ENCODE measurements around the gene DOCK1.

The DOCK1 gene

DNA sequence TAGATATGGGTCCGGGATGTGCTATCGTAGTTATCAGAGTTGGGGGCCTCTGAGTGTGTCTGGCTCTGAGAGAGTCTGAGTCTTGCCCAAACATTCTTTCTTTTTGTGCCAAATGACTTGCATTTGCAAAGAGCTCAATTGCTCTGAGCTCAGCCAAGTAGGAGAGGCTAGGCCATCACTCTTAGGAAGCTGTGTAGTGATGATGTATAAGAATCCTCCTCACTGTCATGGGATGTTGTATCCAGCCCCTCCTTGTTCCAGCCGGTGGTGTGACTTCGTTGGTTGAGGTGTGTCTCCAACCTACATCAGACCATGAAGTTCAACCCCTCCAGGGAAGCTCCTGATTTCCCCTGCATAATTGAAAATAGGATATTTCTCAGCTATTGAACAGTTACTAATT is 546.4 kb downstream of the DOCK1 start:
- TF ChIP-seq, protein P1, sequence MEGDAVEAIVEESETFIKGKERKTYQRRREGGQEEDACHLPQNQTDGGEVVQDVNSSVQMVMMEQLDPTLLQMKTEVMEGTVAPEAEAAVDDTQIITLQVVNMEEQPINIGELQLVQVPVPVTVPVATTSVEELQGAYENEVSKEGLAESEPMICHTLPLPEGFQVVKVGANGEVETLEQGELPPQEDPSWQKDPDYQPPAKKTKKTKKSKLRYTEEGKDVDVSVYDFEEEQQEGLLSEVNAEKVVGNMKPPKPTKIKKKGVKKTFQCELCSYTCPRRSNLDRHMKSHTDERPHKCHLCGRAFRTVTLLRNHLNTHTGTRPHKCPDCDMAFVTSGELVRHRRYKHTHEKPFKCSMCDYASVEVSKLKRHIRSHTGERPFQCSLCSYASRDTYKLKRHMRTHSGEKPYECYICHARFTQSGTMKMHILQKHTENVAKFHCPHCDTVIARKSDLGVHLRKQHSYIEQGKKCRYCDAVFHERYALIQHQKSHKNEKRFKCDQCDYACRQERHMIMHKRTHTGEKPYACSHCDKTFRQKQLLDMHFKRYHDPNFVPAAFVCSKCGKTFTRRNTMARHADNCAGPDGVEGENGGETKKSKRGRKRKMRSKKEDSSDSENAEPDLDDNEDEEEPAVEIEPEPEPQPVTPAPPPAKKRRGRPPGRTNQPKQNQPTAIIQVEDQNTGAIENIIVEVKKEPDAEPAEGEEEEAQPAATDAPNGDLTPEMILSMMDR (IDR thresholded peaks at IDR 0.05; ENCODE audit: insufficient read depth, low read depth, low read length, missing control alignments) = no peak
- no peak overlapping the region for H3K4me3 ChIP-seq (ENCODE audit: low read length)
- no peak for DNase-seq (ENCODE audit: low read depth)

DNA sequence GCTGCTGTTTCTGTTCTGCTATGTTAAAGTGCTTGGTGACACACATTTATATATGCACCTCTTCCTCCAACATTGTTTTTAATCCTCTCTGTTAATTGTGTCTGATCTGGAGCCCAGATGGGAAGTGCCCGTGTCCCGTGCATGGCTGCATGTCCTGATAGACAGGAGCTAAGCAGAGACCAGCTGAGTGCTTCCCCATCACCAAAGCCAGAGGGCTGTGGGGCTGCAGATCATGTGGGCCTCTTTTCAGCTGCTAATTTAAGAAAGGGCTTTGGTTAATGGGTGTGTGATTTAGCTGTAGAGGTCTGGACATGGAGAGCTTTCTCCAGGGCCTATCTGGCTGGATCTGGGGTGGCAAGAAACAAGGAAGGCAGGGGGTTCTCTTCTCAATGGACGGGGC is 547.3 kb downstream of the DOCK1 start:
- no peak overlapping the region for H3K4me3 ChIP-seq (ENCODE audit: low read length)
- DNase-seq (ENCODE audit: low read depth) = no peak
- TF ChIP-seq, protein P1 (IDR thresholded peaks at IDR 0.05; ENCODE audit: insufficient read depth, low read depth, low read length, missing control alignments) = no peak

DNA sequence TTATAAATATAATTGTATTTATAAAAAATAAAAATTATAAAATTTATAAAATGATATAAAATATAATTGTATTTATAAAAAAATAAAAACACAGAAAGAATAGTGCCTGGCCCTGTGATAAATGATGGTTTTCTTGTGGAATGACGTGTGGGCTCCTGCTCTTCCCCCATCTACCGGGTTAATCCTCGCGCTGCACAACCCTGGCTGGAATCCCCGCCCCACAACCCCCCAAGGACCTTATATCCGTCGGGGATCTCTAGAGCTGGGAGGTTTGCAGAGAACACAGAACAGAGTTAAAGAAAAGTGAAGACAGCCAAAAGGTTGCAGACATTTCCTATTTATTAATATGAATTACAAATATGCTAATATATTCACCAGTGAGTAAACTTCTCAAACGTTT is 548.5 kb downstream of the DOCK1 start:
- DNase-seq (ENCODE audit: low read depth) = no peak
- TF ChIP-seq, protein P1 (IDR thresholded peaks at IDR 0.05; ENCODE audit: insufficient read depth, low read depth, low read length, missing control alignments) = no peak

DNA sequence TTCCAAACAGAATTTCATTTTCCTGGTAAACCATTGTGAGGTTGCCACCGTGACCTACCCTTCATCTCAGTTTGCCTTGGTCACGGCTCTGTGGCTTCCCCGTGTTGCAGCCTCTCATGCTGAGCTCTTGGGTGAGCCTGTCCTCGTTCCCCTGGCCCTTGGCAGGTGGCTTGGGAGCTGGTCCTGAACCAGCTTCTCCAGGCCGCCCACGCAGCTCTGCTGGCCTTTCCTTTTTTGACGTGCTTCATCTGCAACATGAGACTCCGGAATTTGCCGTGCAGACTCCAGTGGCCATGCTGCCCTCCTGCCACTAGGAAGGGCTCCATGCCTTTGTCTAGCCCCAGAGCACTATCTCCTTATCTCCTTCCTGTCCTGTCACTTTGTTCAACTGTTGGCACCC is 550.9 kb downstream of the DOCK1 start:
- H3K4me3 ChIP-seq (ENCODE audit: low read length) = no peak overlapping the region
- DNase-seq (ENCODE audit: low read depth) = no peak
- TF ChIP-seq, protein P1 (IDR thresholded peaks at IDR 0.05; ENCODE audit: insufficient read depth, low read depth, low read length, missing control alignments) = no peak

More for the DNA sequence above, 548.5 kb downstream of the DOCK1 start:
- no peak overlapping the region for H3K4me3 ChIP-seq (ENCODE audit: low read length)

DNA sequence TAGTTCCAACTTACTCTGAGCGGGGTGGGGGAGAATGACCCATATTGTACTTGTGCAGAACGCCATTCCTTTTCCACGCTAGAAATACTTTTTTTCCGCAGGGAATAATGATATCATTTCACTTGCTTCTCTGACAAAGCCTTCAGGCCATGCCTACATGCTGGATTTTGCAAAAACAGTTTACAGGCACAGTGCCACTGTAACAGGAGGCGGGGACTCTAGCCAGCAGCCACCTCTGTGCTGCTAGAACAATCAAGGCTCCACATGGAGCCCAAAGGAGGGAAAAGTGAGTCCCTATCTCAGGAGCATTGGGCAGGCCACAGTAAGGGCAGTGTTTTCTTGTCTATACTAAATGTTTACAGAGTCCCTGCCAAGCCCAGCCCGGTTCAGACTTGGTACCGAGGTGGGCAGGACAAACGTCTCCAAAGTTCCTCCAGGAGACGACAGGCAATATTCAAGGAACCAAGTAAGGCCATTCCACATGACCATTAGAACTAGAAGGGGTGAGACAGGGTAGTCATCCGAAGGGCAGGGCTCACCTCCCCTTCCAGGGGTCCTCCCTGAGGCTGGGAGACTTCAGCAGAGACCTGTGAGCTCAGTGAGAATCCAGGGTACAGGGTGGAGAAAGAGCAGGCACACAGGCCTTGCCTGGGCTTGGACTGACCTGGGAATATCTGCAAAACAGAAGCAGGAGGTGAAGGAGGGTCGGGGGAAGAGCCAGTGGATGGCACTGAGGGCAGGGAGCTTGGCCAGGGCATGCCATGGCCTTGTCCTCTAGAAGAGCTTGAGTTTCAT is 553.0 kb downstream of the DOCK1 start:
- DNase-seq (ENCODE audit: low read depth) = no peak
- TF ChIP-seq, protein P1 (IDR thresholded peaks at IDR 0.05; ENCODE audit: insufficient read depth, low read depth, low read length, missing control alignments) = no peak
- no peak overlapping the region for H3K4me3 ChIP-seq (ENCODE audit: low read length)

DNA sequence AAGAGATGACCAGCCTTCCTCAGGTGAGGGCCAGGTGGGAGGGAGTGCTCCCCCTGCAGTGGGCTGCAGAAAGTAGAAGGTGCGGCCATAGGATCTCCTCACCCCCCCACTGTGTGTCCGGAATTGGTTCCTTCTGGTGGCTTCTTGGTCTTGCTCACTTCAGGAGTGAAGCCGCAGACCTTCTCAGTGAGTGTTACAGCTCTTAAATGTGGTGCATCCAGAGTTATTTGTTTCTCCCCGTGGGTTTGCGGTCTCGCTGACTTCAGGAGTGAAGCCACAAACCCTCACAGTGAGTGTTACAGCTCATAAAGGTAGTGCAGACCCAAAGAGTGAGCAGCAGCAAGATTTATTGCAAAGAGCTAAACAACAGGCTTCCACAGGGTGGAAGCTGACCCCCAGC is 553.6 kb downstream of the DOCK1 start:
- TF ChIP-seq, protein P1 (IDR thresholded peaks at IDR 0.05; ENCODE audit: insufficient read depth, low read depth, low read length, missing control alignments) = no peak
- no peak for DNase-seq (ENCODE audit: low read depth)
- no peak overlapping the region for H3K4me3 ChIP-seq (ENCODE audit: low read length)

DNA sequence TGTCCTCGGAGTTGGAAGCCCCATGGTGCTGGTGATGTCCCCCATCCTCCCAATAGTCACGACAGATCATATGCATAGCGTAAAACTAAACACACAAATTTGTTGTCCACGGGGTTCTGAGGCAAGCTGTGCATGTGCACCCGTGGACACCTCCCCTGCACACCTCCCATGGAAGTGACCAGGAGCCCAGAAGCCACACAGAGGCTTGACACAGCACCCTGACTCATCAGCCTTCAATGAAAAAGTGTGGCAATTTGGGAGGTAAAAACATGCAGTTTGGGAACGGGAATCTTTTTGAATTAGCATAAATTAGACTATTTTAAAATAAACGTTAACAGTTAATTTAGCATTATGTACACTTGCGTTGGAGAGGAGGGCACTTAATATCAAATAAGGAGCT is 554.7 kb downstream of the DOCK1 start:
- TF ChIP-seq, protein P1 (IDR thresholded peaks at IDR 0.05; ENCODE audit: insufficient read depth, low read depth, low read length, missing control alignments) = no peak
- no peak overlapping the region for H3K4me3 ChIP-seq (ENCODE audit: low read length)
- DNase-seq (ENCODE audit: low read depth) = no peak

Measured in epithelial cell of esophagus (primary cell).